KG1 (cell line): ENCODE data around the gene LAMA2.
A peak's percentile ranks its signal among the peaks of the same experiment; 100 is the strongest.

Experiments
- DNase-seq: peaks from one replicate; lab custom pipeline; 2025; lab: John Stamatoyannopoulos, UW

Gene LAMA2

DNA sequence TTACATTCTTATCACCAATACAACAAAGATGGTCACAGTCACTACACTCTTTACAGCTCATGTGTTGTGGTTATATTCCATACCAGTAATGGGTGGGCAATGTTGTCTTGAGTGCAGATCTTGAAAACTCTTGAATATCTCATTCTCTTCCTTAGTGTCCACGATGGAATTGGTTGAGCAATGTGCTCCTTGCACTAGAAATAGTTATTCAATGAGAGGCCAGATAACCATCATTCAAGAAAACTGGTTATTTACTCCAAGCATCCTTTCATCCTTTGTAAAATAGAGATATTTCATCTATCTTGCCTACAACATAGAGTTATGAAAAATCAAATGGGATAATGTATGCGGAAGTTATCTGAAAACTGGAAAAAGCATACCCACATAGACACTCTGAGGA lies 611.2 kb downstream of the LAMA2 start:
- no peak for DNase-seq

- no peak for DNase-seq
Measured at GRCh38 chr6:129494586-129494985, 611.6 kb downstream of the LAMA2 start.

- DNase-seq, result no peak
Measured at GRCh38 chr6:129495652-129496051, 612.7 kb downstream of the LAMA2 start.

DNA sequence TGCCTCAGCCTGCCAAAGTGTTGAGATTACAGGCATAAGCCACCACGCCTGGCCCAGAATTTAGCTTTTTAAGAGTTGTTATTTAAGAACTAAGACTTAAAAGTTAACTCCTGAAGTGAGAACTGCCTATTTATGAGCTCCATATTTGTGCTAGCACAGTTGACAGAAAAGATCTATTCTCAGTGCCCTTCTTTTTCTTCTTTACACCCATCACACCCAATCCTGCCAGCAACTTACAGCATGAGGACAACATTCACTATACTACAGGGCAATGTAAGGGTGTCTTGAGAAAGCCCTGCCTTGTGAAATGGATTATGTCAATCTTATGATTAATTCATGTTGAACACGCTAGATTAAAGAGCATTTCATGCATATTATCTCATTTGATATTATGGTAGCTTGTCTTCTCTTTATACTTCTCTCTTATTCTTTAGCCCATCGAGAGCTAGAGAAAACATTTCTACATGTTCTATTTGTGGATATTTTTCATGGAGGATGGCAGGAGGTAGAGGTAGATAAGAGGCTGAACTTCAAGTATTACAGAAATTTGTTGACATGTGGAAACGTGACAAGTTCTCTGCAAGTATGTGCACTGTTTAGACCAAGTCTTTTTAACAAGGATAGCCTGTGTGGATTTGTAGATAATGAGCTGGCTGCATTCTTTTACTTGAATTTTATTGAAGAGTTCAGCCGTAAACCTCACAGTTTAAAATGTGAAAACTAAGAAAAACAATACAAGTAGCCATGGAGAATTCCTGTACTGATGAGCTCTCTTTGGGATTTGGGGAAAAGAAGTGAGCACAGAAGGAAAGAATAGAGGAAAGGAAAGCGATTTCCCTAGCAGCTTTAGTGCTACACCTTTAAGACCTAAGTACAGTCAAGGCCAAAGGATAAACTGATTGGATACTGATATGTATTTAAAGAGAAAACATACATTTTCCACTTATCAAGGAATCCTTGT lies 614.8 kb downstream of the LAMA2 start:
- no peak for DNase-seq

- DNase-seq, result no peak
Measured at GRCh38 chr6:129498541-129498940, 615.6 kb downstream of the LAMA2 start.

DNA sequence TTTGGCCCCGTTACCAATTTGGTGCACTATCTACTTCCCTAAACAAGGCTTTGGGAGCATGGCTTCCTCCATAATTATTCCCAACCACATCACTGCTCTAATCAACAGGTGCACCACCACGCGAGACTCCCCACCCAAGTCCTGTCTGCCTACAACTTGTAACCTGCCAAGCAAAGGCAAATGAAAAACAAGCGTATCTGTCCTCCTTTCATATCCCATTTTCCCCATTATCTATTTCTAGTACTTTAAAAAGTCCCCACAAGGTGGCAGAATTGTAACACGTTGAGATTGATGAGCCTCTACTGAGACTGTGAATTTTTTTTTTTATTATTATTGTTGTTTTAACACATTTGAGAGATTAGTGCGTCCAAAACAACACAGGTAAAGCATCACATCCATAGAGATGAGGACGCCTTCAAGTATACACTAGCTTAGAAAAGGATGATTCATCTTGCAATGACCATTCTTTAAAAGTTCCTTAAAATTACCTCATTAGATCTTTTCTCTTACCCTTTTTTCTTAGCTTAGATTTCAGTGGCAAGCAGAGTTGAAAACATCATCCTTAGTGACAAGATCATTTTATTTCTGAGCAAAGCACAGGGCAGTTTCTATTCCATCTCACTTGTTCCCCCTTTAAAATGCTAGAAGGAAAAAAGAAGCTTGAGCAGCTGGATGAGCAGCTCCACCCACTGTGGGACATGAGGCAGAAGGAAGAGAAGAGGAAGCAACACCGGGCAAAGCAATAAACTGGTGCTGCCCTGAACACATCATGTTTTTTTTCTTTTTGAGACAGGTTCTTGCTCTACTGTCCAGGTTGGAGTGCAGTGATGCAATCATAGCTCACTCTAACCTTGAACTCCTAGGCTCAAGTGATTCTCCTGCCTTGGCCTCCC lies 616.3 kb downstream of the LAMA2 start:
- DNase-seq, result peak; percentile 51

DNA sequence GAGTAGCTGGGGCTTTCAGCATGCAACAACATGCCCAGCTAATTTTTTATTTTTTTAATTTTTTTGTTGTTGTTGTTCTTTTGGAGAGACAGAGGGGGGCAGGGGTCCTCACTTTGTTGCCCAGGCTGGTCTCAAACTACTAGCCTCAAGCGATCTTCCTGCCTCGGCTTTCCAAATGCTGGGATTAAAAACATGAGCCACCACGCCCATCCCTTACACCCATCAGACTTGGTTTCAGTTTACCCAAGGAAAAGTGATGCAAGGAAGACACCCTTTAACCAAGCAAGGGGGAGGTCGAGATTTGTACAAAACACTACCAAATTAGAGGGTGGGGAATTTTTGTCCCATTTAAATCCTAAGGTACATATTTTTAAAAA lies 616.9 kb downstream of the LAMA2 start:
- no peak for DNase-seq

GRCh38 chr6:129500958-129501739 lies 618.2 kb downstream of the LAMA2 start:
- DNase-seq, result peak; percentile 22

- no peak for DNase-seq
Measured at GRCh38 chr6:129501740-129502660, 619.1 kb downstream of the LAMA2 start.

GRCh38 chr6:129504456-129504855 lies 621.5 kb downstream of the LAMA2 start:
- DNase-seq, result no peak

GRCh38 chr6:129507059-129507807 lies 624.3 kb downstream of the LAMA2 start:
- DNase-seq, result no peak

GRCh38 chr6:129507846-129508245 lies 624.9 kb downstream of the LAMA2 start:
- DNase-seq, result no peak

DNA sequence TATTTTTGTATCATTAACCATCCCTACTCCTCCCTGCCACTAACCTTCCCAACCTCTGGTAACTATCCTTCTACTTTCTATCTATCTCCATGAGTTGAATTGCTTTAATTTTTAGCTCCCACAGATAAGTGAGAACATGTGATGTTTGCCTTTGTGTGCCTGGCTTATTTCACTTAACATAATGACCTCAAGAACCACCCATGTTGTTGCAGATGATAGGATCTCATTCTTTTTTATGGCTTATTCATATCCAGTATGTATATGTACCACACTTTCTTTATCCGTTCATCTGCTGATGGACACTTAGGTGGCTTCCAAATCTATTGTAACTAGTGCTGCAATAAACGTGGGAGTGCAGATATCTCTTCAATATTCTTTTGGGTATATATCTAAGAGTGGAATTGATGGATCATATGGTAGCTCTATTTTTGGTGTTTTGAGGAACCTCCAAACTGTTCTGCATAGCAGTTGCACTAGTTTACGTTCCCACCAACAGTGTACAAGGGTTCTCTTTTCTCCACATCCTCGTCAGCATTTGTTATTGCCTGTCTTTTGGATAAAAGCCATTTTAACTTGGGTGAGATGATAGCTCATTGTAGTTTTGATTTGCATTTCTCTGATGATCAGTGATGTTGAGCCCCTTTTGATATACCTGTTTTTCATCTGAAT lies 625.7 kb downstream of the LAMA2 start:
- DNase-seq, result no peak

- no peak for DNase-seq
Measured at GRCh38 chr6:129510950-129511349, 628.0 kb downstream of the LAMA2 start.

GRCh38 chr6:129513471-129513870 lies 630.5 kb downstream of the LAMA2 start:
- DNase-seq, result no peak

DNA sequence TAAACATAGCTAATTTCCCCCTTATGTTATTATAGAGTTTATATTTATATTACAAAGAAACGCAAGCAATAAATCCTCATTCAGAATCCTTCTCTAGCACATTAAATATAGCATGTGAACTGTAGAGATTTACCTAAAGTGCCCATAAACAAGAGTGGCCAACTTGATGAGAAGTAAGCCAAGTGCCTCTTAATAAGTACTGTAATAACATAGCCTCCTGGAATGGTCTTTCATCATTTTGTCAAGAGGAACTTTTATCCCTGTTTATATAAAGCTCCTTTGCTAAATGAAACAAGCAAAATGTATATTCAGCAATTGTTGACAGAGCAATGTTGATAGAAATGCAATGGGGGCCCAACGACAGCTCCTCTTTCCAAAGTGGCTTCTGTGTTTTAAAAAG lies 632.1 kb downstream of the LAMA2 start:
- no peak for DNase-seq

DNA sequence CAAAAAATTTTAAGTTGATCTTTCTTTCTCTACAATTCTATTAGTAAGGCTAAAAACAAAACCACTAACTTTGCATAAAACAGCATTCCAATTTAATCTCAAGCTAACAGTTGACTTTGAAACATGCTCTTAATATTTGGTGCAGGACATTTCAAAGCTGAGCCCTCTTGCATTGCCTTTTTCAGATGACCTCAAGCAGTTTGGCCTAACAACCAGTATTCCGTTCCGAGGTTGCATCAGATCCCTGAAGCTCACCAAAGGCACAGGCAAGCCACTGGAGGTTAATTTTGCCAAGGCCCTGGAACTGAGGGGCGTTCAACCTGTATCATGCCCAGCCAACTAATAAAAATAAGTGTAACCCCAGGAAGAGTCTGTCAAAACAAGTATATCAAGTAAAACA lies 633.1 kb downstream of the LAMA2 start:
- DNase-seq, result no peak

- no peak for DNase-seq
Measured at GRCh38 chr6:129516787-129517186, 633.8 kb downstream of the LAMA2 start.

GRCh38 chr6:129517288-129517687 lies 634.4 kb downstream of the LAMA2 start:
- no peak for DNase-seq

DNA sequence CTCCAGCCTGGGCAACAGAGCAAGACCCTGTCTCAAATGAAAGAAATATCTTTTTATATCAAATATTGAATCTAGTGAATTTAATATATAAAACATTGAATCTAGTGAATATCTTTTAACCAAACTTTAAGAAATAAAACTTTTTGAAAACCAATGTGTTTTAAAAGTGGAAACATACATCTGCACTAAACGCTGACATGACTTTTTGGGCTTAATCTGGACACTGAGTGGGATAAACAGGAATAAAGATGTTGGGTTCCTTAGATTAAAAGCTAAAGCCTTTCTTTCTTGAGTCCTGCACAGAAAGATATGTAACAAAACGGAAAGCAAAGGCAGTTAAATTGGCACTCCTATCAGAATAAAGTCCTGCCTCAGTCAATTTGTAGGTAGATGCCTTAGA lies 636.8 kb downstream of the LAMA2 start:
- no peak for DNase-seq
